ENCODE results near the gene ICE2. TPM values are rescaled to one million over a fixed set of nuclear protein-coding genes. Genes with fewer than 3 reads are reported as not detected.
A peak's percentile ranks its signal among the peaks of the same experiment; 100 is the strongest.

ICE2 gene
- total RNA-seq, 5 donors from 2014 or later (not counting 1 experiment from before 2014, with no cell fraction given) = 47.4 to 68.7 (median 52.4) TPM

- Mint-ChIP-seq H3K9me3 (no peaks in the 10 kb centered on the region), H3K27me3 (no peaks in the 10 kb centered on the region), H3K4me1 (no peaks in the 10 kb centered on the region), H3K27ac (peak overlapping the region in 1 of 2 donors; percentile 4), H3K4me3 (no peak overlapping the region), H3K36me3 (peaks cover 47% of the 10 kb centered on the region)
- H3K4me3 ChIP-seq (ENCODE audit: control insufficient read depth in 1 of 2, extremely low read depth in 1 of 2, low read length in 1 of 2) = no peak overlapping the region
- ATAC-seq (replicated peaks in 1 of 4) = no peak
- no peaks in the 10 kb centered on the region for H3K9me3 ChIP-seq
- H3K36me3 ChIP-seq (ENCODE audit: control insufficient read depth in 2 of 2, extremely low read depth in 1 of 2, insufficient read depth in 1 of 2, low read length in 1 of 2) = peaks cover 0 to 45% of the 10 kb centered on the region in 2 donors
- DNase-seq = no peak
- 100% methylated on average over 2 of the region's 5 CpGs for WGBS (ENCODE audit: insufficient coverage)
- CTCF ChIA-PET = interaction anchor here in 1 of 2 donors (0.5 to 1.0 kb wide), 2 partner anchors 50 to 89 kb away, joined by 3 read pairs; no protein-coding TSS in a partner anchor
- H3K27ac ChIP-seq (ENCODE audit: low read length) = no peak overlapping the region
- POLR2A ChIA-PET = interaction anchor here in 1 of 2 donors (0.6 kb wide), 2 partner anchors 40 to 64 kb away, joined by 3 read pairs; no protein-coding TSS in a partner anchor
- H3K27me3 ChIP-seq (replicated peaks in 1 of 2; ENCODE audit: control insufficient read depth in 2 of 2, extremely low read depth in 1 of 2, insufficient read depth in 2 of 2, low read length in 1 of 2) = no peaks in the 10 kb centered on the region
- H3K4me1 ChIP-seq (ENCODE audit: control insufficient read depth in 1 of 2, extremely low read depth in 1 of 2, insufficient read depth in 2 of 2, low read length in 2 of 2) = no peaks in the 10 kb centered on the region
Observed at GRCh38 chr15:60448668-60449360, 30.1 kb downstream of the ICE2 start.

- no peak overlapping the region for H3K4me3 ChIP-seq (ENCODE audit: control insufficient read depth in 1 of 2, extremely low read depth in 1 of 2, low read length in 1 of 2)
- Mint-ChIP-seq H3K4me3 (no peak overlapping the region), H3K9me3 (no peaks in the 10 kb centered on the region), H3K27ac (peak overlapping the region in 1 of 2 donors; percentile 6), H3K36me3 (peaks cover 42% of the 10 kb centered on the region), H3K27me3 (no peaks in the 10 kb centered on the region), H3K4me1 (peaks cover 4 to 7% (median 4%) of the 10 kb centered on the region in 3 donors)
- CTCF ChIA-PET = interaction anchor here in 1 of 2 donors (0.9 to 2.7 kb wide), 4 partner anchors 14 to 85 kb away, joined by 3 to 13 read pairs (median 4); no protein-coding TSS in a partner anchor
- DNase-seq = peak in 1 of 35 experiments; percentile 14
- ATAC-seq (replicated peaks in 1 of 4) = no peak
- WGBS (ENCODE audit: insufficient coverage) = 83% methylated on average over 2 of the region's 6 CpGs
- POLR2A ChIA-PET = interaction anchor here in 1 of 2 donors (0.6 kb wide), 1 partner anchor 165 kb away, joined by 3 read pairs; no protein-coding TSS in a partner anchor
- H3K27ac ChIP-seq (ENCODE audit: low read length) = no peak overlapping the region
- H3K4me1 ChIP-seq (ENCODE audit: control insufficient read depth in 1 of 2, extremely low read depth in 1 of 2, insufficient read depth in 2 of 2, low read length in 2 of 2) = no peaks in the 10 kb centered on the region
- no peaks in the 10 kb centered on the region for H3K9me3 ChIP-seq
- H3K36me3 ChIP-seq (ENCODE audit: control insufficient read depth in 2 of 2, extremely low read depth in 1 of 2, insufficient read depth in 1 of 2, low read length in 1 of 2) = peaks cover 2 to 33% of the 10 kb centered on the region in 2 donors
- no peaks in the 10 kb centered on the region for H3K27me3 ChIP-seq (replicated peaks in 1 of 2; ENCODE audit: control insufficient read depth in 2 of 2, extremely low read depth in 1 of 2, insufficient read depth in 2 of 2, low read length in 1 of 2)
Observed at GRCh38 chr15:60444289-60444912, 34.5 kb downstream of the ICE2 start.

GRCh38 chr15:60442763-60443162, 36.2 kb downstream of the ICE2 start:
- Histone ChIP-seq H3K27me3 (replicated peaks in 1 of 2; ENCODE audit: control insufficient read depth in 2 of 2, extremely low read depth in 1 of 2, insufficient read depth in 2 of 2, low read length in 1 of 2) (no peaks in the 10 kb centered on the region), H3K9me3 (no peaks in the 10 kb centered on the region), H3K4me3 (ENCODE audit: control insufficient read depth in 1 of 2, extremely low read depth in 1 of 2, low read length in 1 of 2) (no peak overlapping the region), H3K4me1 (ENCODE audit: control insufficient read depth in 1 of 2, extremely low read depth in 1 of 2, insufficient read depth in 2 of 2, low read length in 2 of 2) (no peaks in the 10 kb centered on the region), H3K36me3 (ENCODE audit: control insufficient read depth in 2 of 2, extremely low read depth in 1 of 2, insufficient read depth in 1 of 2, low read length in 1 of 2) (peaks cover 2 to 22% of the 10 kb centered on the region in 2 donors), H3K27ac (ENCODE audit: low read length) (no peak overlapping the region)
- 100% methylated on average over 2 of the region's 3 CpGs for WGBS (ENCODE audit: insufficient coverage)
- ChIA-PET CTCF (interaction anchor here (1.0 to 2.7 kb wide), 4 partner anchors 13 to 116 kb away, joined by 3 to 13 read pairs (median 4); no protein-coding TSS in a partner anchor), POLR2A (no interaction called here)
- Mint-ChIP-seq H3K4me1 (peaks cover 4 to 7% (median 4%) of the 10 kb centered on the region in 3 donors), H3K27me3 (no peaks in the 10 kb centered on the region), H3K27ac (no peak overlapping the region), H3K36me3 (peaks cover 28% of the 10 kb centered on the region), H3K9me3 (no peaks in the 10 kb centered on the region), H3K4me3 (no peak overlapping the region)
- DNase-seq (no peak), ATAC-seq (replicated peaks in 1 of 4) (no peak)

GRCh38 chr15:60442031-60442650, 36.8 kb downstream of the ICE2 start:
- no peaks in the 10 kb centered on the region for H3K4me1 ChIP-seq (ENCODE audit: control insufficient read depth in 1 of 2, extremely low read depth in 1 of 2, insufficient read depth in 2 of 2, low read length in 2 of 2)
- H3K27ac ChIP-seq (ENCODE audit: low read length) = no peak overlapping the region
- H3K4me3 ChIP-seq (ENCODE audit: control insufficient read depth in 1 of 2, extremely low read depth in 1 of 2, low read length in 1 of 2) = no peak overlapping the region
- Mint-ChIP-seq H3K27me3 (no peaks in the 10 kb centered on the region), H3K27ac (no peak overlapping the region), H3K9me3 (no peaks in the 10 kb centered on the region), H3K4me1 (peaks cover 4 to 7% (median 4%) of the 10 kb centered on the region in 3 donors), H3K4me3 (no peak overlapping the region), H3K36me3 (peaks cover 25% of the 10 kb centered on the region)
- H3K27me3 ChIP-seq (replicated peaks in 1 of 2; ENCODE audit: control insufficient read depth in 2 of 2, extremely low read depth in 1 of 2, insufficient read depth in 2 of 2, low read length in 1 of 2) = no peaks in the 10 kb centered on the region
- ATAC-seq (replicated peaks in 1 of 4) (no peak), DNase-seq (no peak)
- ChIA-PET CTCF (interaction anchor here (0.6 to 1.1 kb wide), 3 partner anchors 12 to 80 kb away, joined by 3 to 10 read pairs (median 4); no protein-coding TSS in a partner anchor), POLR2A (interaction anchor here in 1 of 2 donors (0.7 kb wide), 1 partner anchor 15 kb away, joined by 3 read pairs; no protein-coding TSS in a partner anchor)
- peaks cover 2 to 21% of the 10 kb centered on the region in 2 donors for H3K36me3 ChIP-seq (ENCODE audit: control insufficient read depth in 2 of 2, extremely low read depth in 1 of 2, insufficient read depth in 1 of 2, low read length in 1 of 2)
- no CpG with 5 or more reads among the region's 2 CpGs for WGBS (ENCODE audit: insufficient coverage)
- H3K9me3 ChIP-seq = no peaks in the 10 kb centered on the region

- no peak overlapping the region for H3K27ac ChIP-seq (ENCODE audit: low read length)
Observed at GRCh38 chr15:60441331-60441730, 37.6 kb downstream of the ICE2 start.

GRCh38 chr15:60438646-60439045, 40.3 kb downstream of the ICE2 start:
- DNase-seq = no peak
- H3K27me3 ChIP-seq (replicated peaks in 1 of 2; ENCODE audit: control insufficient read depth in 2 of 2, extremely low read depth in 1 of 2, insufficient read depth in 2 of 2, low read length in 1 of 2) = no peaks in the 10 kb centered on the region
- H3K27ac Mint-ChIP-seq = no peak overlapping the region
- H3K9me3 Mint-ChIP-seq = no peaks in the 10 kb centered on the region
- H3K4me1 ChIP-seq (ENCODE audit: control insufficient read depth in 1 of 2, extremely low read depth in 1 of 2, insufficient read depth in 2 of 2, low read length in 2 of 2) = no peaks in the 10 kb centered on the region
- POLR2A ChIA-PET = interaction anchor here in 1 of 2 donors (0.5 kb wide), 1 partner anchor 66 kb away, joined by 4 read pairs; no protein-coding TSS in a partner anchor
- H3K4me1 Mint-ChIP-seq = peaks cover 4 to 7% (median 4%) of the 10 kb centered on the region in 3 donors
- CTCF ChIA-PET = interaction anchor here in 1 of 2 donors (0.6 kb wide), 1 partner anchor 749 kb away, joined by 3 read pairs; no protein-coding TSS in a partner anchor
- no peak overlapping the region for H3K4me3 Mint-ChIP-seq
- no peaks in the 10 kb centered on the region for H3K9me3 ChIP-seq
- no peak overlapping the region for H3K4me3 ChIP-seq (ENCODE audit: control insufficient read depth in 1 of 2, extremely low read depth in 1 of 2, low read length in 1 of 2)
- peaks cover 2 to 34% of the 10 kb centered on the region in 2 donors for H3K36me3 ChIP-seq (ENCODE audit: control insufficient read depth in 2 of 2, extremely low read depth in 1 of 2, insufficient read depth in 1 of 2, low read length in 1 of 2)
- ATAC-seq (replicated peaks in 1 of 4) = no peak
- no peak overlapping the region for H3K27ac ChIP-seq (ENCODE audit: low read length)
- H3K27me3 Mint-ChIP-seq = no peaks in the 10 kb centered on the region
- peaks cover 29% of the 10 kb centered on the region for H3K36me3 Mint-ChIP-seq
- WGBS (ENCODE audit: insufficient coverage) = no CpG with 5 or more reads among the region's 1 CpG

More at GRCh38 chr15:60441331-60441730, 37.6 kb downstream of the ICE2 start:
- H3K4me1 Mint-ChIP-seq = peaks cover 4 to 7% (median 4%) of the 10 kb centered on the region in 3 donors
- no CpG with 5 or more reads among the region's 1 CpG for WGBS (ENCODE audit: insufficient coverage)
- no peaks in the 10 kb centered on the region for H3K27me3 Mint-ChIP-seq
- Histone ChIP-seq H3K9me3 (no peaks in the 10 kb centered on the region), H3K4me3 (ENCODE audit: control insufficient read depth in 1 of 2, extremely low read depth in 1 of 2, low read length in 1 of 2) (no peak overlapping the region), H3K27me3 (replicated peaks in 1 of 2; ENCODE audit: control insufficient read depth in 2 of 2, extremely low read depth in 1 of 2, insufficient read depth in 2 of 2, low read length in 1 of 2) (no peaks in the 10 kb centered on the region), H3K36me3 (ENCODE audit: control insufficient read depth in 2 of 2, extremely low read depth in 1 of 2, insufficient read depth in 1 of 2, low read length in 1 of 2) (peaks cover 2 to 21% of the 10 kb centered on the region in 2 donors), H3K4me1 (ENCODE audit: control insufficient read depth in 1 of 2, extremely low read depth in 1 of 2, insufficient read depth in 2 of 2, low read length in 2 of 2) (no peaks in the 10 kb centered on the region)
- no peak overlapping the region for H3K27ac Mint-ChIP-seq
- ChIA-PET POLR2A (interaction anchor here in 1 of 2 donors (0.6 kb wide), 2 partner anchors 40 to 394 kb away, joined by 3 to 8 read pairs; no protein-coding TSS in a partner anchor), CTCF (interaction anchor here in 1 of 2 donors (0.7 kb wide), 1 partner anchor 17 kb away, joined by 3 read pairs; no protein-coding TSS in a partner anchor)
- no peak for ATAC-seq (replicated peaks in 1 of 4)
- DNase-seq = no peak
- H3K36me3 Mint-ChIP-seq = peaks cover 23% of the 10 kb centered on the region
- no peaks in the 10 kb centered on the region for H3K9me3 Mint-ChIP-seq
- no peak overlapping the region for H3K4me3 Mint-ChIP-seq

Measured in T-cell (primary cell).